Testis (tissue), 3 donors: ENCODE measurements around the gene NAGS. TPM values are rescaled to one million over a fixed set of nuclear protein-coding genes. Genes with fewer than 3 reads are reported as not detected.

Source experiments
- DNase-seq: peaks from one replicate; pipeline ENCODE4 v3.0.0-alpha.2; 2019
- H3K27ac ChIP-seq, 2 donors: fragments of 200-600 bp; sonication (generic); one replicate each; pipeline ENCODE4 v1.5.1; 2019
- H3K27me3 ChIP-seq: fragments of 200-600 bp; sonication (generic); one replicate; pipeline ENCODE4 v1.5.1; 2019
- H3K36me3 ChIP-seq: fragments of 200-600 bp; sonication (generic); one replicate; pipeline ENCODE4 v1.5.1; 2017; ENCODE audit warnings: low read depth; ENCODE audit errors: missing control alignments
- H3K4me1 ChIP-seq: fragments of 200-600 bp; sonication (generic); one replicate; pipeline ENCODE4 v1.5.1; 2019
- H3K4me3 ChIP-seq, 2 donors: fragments of 200-600 bp; sonication (generic); one replicate each; pipeline ENCODE4 v1.5.1; 2017 to 2019
- H3K9me3 ChIP-seq: fragments of 200-600 bp; sonication (generic); one replicate; pipeline ENCODE4 v1.5.1; 2017
- CTCF ChIP-seq, 3 experiments: fragments of 450-650 bp in 2 of 3; fragments of 200-600 bp in 1 of 3; sonication (generic) in 1 of 3; IDR thresholded peaks; one replicate each; pipeline ENCODE4 v1.5.1; 2016 to 2019; ENCODE audit warnings: antibody characterized with exemption in 3 of 3, mild to moderate bottlenecking in 2 of 3, moderate library complexity in 1 of 3
- POLR2A ChIP-seq: fragments of 450-650 bp; IDR thresholded peaks from one replicate; pipeline ENCODE4 v1.6.1; 2017; ENCODE audit warnings: antibody characterized with exemption, mild to moderate bottlenecking, moderate library complexity
- WGBS, 2 donors: methylation state at CpG; one replicate each; pipeline ENCODE4 v1.1.5; 2018; 5-methylcytosine and 5-hydroxymethylcytosine counted together
- intact Hi-C: fragments of 100-400 bp; cut with DNase I; formaldehyde crosslinking; loops from one replicate; pipeline ENCODE4 v1.15.1; 2023; ENCODE audit warnings: low total_unique reads
- polyA plus RNA-seq: library from polyadenylated mRNA; stranded (reverse); fragments of 350-450 nt; fragmentation: Illumina TruSeq; extraction: RNeasy Lipid Tissue Mini Kit (QIAGEN cat#74804); gene quantifications from one replicate; pipeline ENCODE4 v1.2.3, GENCODE V29; 2014; ENCODE audit warnings: low read depth, low replicate concordance; ENCODE audit not compliant: insufficient read depth
- total RNA-seq, 2 donors: library from RNA; depleted of rRNA; stranded (reverse); fragments of >200 nt; gene quantifications; one replicate each; pipeline ENCODE4 v1.2.3, GENCODE V29; 2016

NAGS gene
- total and polyA plus RNA-seq, 3 donors from 2014 or later, result 2.5 to 6.5 (median 3.1) TPM

- Histone ChIP-seq H3K27ac (no peak overlapping the region), H3K4me1 (no peaks in the 10 kb centered on the region), H3K9me3 (no peaks in the 10 kb centered on the region), H3K4me3 (no peak overlapping the region), H3K36me3 (no peaks in the 10 kb centered on the region), H3K27me3 (no peaks in the 10 kb centered on the region)
- 46 to 55% methylated on average over 14 of the region's 14 CpGs for WGBS, 2 donors
- TF ChIP-seq CTCF (IDR thresholded peaks at IDR 0.05) (no peak), POLR2A (no peak)
- DNase-seq, result no peak
- intact Hi-C loops, result no loop called here
These were observed 29.8 kb upstream of the NAGS start for GRCh38 chr17:43974382-43975266.

- no peaks in the 10 kb centered on the region for H3K36me3 ChIP-seq
- H3K27me3 ChIP-seq, result no peaks in the 10 kb centered on the region
- intact Hi-C loops, result no loop called here
- WGBS, 2 donors, result 79 to 80% methylated on average over 27 of the region's 27 CpGs
- H3K9me3 ChIP-seq, result no peaks in the 10 kb centered on the region
- no peaks in the 10 kb centered on the region for H3K4me1 ChIP-seq
- H3K27ac ChIP-seq, result no peak overlapping the region
- TF ChIP-seq CTCF (IDR thresholded peaks at IDR 0.05) (no peak), POLR2A (no peak)
- no peak overlapping the region for H3K4me3 ChIP-seq
- no peak for DNase-seq
These were observed 28.5 kb upstream of the NAGS start for GRCh38 chr17:43975898-43976297.

GRCh38 chr17:43976963-43977837 lies 27.2 kb upstream of the NAGS start:
- Histone ChIP-seq H3K27me3 (no peaks in the 10 kb centered on the region), H3K27ac (no peak overlapping the region), H3K4me1 (no peaks in the 10 kb centered on the region), H3K36me3 (no peaks in the 10 kb centered on the region), H3K4me3 (no peak overlapping the region), H3K9me3 (no peaks in the 10 kb centered on the region)
- WGBS, 2 donors, result 67 to 79% methylated on average over 9 of the region's 9 CpGs
- no peak for DNase-seq
- intact Hi-C loops, result no loop called here
- TF ChIP-seq POLR2A (no peak), CTCF (IDR thresholded peaks at IDR 0.05) (no peak)

GRCh38 chr17:43978078-43978477 lies 26.3 kb upstream of the NAGS start:
- 53 to 77% methylated on average over 2 of the region's 2 CpGs for WGBS, 2 donors
- Histone ChIP-seq H3K4me1 (no peaks in the 10 kb centered on the region), H3K27ac (no peak overlapping the region), H3K4me3 (no peak overlapping the region), H3K27me3 (no peaks in the 10 kb centered on the region), H3K9me3 (no peaks in the 10 kb centered on the region), H3K36me3 (no peaks in the 10 kb centered on the region)
- intact Hi-C loops, result no loop called here
- no peak for TF ChIP-seq POLR2A
- no peak for DNase-seq

- no peak for TF ChIP-seq CTCF (IDR thresholded peaks at IDR 0.05)
- TF ChIP-seq POLR2A, result no peak
- H3K36me3 ChIP-seq, result no peaks in the 10 kb centered on the region
- DNase-seq, result no peak
- 79 to 80% methylated on average over 7 of the region's 7 CpGs for WGBS, 2 donors
- H3K27ac ChIP-seq, result no peak overlapping the region
- H3K27me3 ChIP-seq, result no peaks in the 10 kb centered on the region
- no peak overlapping the region for H3K4me3 ChIP-seq
- no peaks in the 10 kb centered on the region for H3K9me3 ChIP-seq
- H3K4me1 ChIP-seq, result no peaks in the 10 kb centered on the region
- intact Hi-C loops, result no loop called here
These were observed 25.4 kb upstream of the NAGS start for GRCh38 chr17:43979011-43979410.
